Thyroid gland (tissue), 4 donors: ENCODE measurements around the gene ERGIC3. TPM values are rescaled to one million over a fixed set of nuclear protein-coding genes. Genes with fewer than 3 reads are reported as not detected.

Experiments
- DNase-seq, 2 donors: peaks; one replicate each; pipeline ENCODE4 v3.0.0-alpha.2; 2019
- H3K27ac ChIP-seq, 3 donors: fragments of 200-600 bp; sonication (generic); 1 replicate in 2 of 3; 2 replicates in 1 of 3; pipeline ENCODE4 v1.5.1; 2016 to 2019; ENCODE audit warnings: mild to moderate bottlenecking in 1 of 3, moderate library complexity in 1 of 3
- H3K27me3 ChIP-seq: fragments of 200-600 bp; sonication (generic); one replicate; pipeline ENCODE4 v1.5.1; 2019
- H3K36me3 ChIP-seq, 2 donors: fragments of 200-600 bp; sonication (generic); one replicate each; pipeline ENCODE4 v1.5.1; 2016 to 2019
- H3K4me1 ChIP-seq, 2 donors: fragments of 200-600 bp; sonication (generic); one replicate each; pipeline ENCODE4 v1.5.1; 2017 to 2019
- H3K4me3 ChIP-seq, 3 donors: fragments of 200-600 bp; sonication (generic); replicated peaks in 1 of 3; 1 replicate in 2 of 3; 2 replicates in 1 of 3; pipeline ENCODE4 v1.5.1; 2016; ENCODE audit warnings: mild to moderate bottlenecking in 1 of 3
- H3K9me3 ChIP-seq: fragments of 200-600 bp; sonication (generic); one replicate; pipeline ENCODE4 v1.5.1; 2017
- POLR2A ChIP-seq, 2 donors: fragments of 450-650 bp; IDR thresholded peaks; one replicate each; pipeline ENCODE4 v1.6.1; 2017; ENCODE audit warnings: antibody characterized with exemption in 2 of 2, mild to moderate bottlenecking in 2 of 2, moderate library complexity in 1 of 2
- WGBS, 2 donors: methylation state at CpG; one replicate each; pipeline ENCODE4 v1.1.5; 2017; 5-methylcytosine and 5-hydroxymethylcytosine counted together
- intact Hi-C: fragments of 100-400 bp; cut with DNase I; formaldehyde crosslinking; loops from one replicate; pipeline ENCODE4 v1.15.1; 2023
- total RNA-seq, 4 donors: library from RNA; depleted of rRNA; stranded (reverse); fragments of >200 nt; gene quantifications; one replicate each; pipeline ENCODE4 v1.2.3, GENCODE V29; 2016
- TF ChIP-seq, protein P1 (sequence below), 6 experiments: fragments of 200-600 bp in 3 of 6; fragments of 450-650 bp in 3 of 6; sonication (generic) in 3 of 6; IDR thresholded peaks; one replicate each; pipeline ENCODE4 v1.5.1; 2016 to 2019; ENCODE audit warnings: antibody characterized with exemption in 6 of 6, mild to moderate bottlenecking in 2 of 6, inconsistent platforms in 1 of 6, moderate library complexity in 1 of 6

The ERGIC3 gene
- total RNA-seq, 4 donors from 2014 or later: 194 to 419 (median 250) TPM

DNA sequence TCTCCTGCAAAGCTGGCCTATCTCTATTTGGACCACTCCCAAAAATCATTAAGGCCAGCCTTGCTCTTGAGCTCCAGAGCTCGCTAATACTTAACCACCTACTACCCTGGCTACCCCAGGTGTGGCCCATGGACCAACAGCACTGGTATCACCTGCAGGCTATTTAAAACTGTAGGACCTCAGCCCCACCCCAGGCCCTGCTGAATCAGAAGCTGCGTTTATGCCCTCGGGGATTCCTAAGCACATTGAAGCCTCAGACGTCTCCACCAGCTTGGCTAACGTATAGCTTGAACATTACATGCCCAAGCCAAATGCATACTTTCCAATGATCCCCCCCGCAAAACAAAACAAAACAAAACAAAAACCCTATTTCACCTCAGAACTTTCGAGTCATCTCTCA is 54.0 kb downstream of the ERGIC3 start:
- Histone ChIP-seq H3K27me3 (no peaks in the 10 kb centered on the region), H3K36me3 (no peaks in the 10 kb centered on the region), H3K27ac (no peak overlapping the region), H3K4me3 (no peak overlapping the region), H3K4me1 (peaks cover 4% of the 10 kb centered on the region in 2 donors), H3K9me3 (no peaks in the 10 kb centered on the region)
- TF ChIP-seq, protein P1, sequence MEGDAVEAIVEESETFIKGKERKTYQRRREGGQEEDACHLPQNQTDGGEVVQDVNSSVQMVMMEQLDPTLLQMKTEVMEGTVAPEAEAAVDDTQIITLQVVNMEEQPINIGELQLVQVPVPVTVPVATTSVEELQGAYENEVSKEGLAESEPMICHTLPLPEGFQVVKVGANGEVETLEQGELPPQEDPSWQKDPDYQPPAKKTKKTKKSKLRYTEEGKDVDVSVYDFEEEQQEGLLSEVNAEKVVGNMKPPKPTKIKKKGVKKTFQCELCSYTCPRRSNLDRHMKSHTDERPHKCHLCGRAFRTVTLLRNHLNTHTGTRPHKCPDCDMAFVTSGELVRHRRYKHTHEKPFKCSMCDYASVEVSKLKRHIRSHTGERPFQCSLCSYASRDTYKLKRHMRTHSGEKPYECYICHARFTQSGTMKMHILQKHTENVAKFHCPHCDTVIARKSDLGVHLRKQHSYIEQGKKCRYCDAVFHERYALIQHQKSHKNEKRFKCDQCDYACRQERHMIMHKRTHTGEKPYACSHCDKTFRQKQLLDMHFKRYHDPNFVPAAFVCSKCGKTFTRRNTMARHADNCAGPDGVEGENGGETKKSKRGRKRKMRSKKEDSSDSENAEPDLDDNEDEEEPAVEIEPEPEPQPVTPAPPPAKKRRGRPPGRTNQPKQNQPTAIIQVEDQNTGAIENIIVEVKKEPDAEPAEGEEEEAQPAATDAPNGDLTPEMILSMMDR (IDR thresholded peaks at IDR 0.05): no peak
- no peak for TF ChIP-seq POLR2A (IDR thresholded peaks at IDR 0.05)
- DNase-seq: no peak
- WGBS, 2 donors: 75 to 83% methylated on average over 7 of the region's 7 CpGs
- intact Hi-C loops: no loop called here

DNA sequence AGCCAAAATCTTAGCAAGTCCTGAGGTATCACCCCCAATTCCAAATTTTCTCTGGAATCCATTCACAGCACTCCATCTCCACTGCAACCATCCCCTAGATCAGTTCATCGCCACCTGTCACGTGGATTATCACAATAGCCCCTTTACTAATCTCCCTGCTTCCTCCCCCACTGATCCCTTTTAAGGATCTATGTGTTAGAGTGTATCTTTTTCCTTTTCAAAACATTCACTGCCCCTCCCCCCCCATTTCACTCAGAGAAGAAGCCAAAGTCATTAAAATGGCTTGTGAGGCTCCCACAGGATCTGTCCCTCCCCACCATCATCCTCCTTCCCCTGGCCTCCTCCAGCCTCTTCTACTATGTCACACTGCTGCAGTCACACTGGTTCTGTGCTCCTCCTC is 55.3 kb downstream of the ERGIC3 start:
- H3K4me3 ChIP-seq: no peak overlapping the region
- no peaks in the 10 kb centered on the region for H3K36me3 ChIP-seq
- H3K4me1 ChIP-seq: peaks cover 16 to 17% of the 10 kb centered on the region in 2 donors
- H3K27ac ChIP-seq: no peak overlapping the region
- TF ChIP-seq, protein P1 (IDR thresholded peaks at IDR 0.05): no peak
- TF ChIP-seq POLR2A (IDR thresholded peaks at IDR 0.05): no peak
- intact Hi-C loops: no loop called here
- no peaks in the 10 kb centered on the region for H3K27me3 ChIP-seq
- no peak for DNase-seq
- WGBS, 2 donors: 87 to 96% methylated on average over 2 of the region's 2 CpGs
- no peaks in the 10 kb centered on the region for H3K9me3 ChIP-seq

DNA sequence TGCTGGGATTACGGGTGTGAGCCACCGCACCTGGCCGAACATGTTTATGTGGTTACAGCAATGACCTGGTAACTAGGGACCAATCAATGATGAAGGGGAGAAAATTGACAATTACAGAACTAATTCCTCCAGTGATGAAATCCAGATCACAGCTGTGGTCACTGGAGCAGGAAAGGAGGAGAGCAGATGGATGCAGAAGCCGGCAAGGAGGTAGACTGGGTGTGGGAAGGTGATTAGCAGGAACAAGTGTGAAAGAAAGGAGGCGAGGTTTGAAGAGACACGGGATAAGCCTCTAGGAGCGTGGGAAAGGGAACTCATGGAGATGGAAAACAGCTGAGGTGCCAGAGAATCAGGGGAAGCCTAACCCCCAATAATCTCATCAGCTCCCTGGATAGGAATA is 56.6 kb downstream of the ERGIC3 start:
- Histone ChIP-seq H3K27me3 (no peaks in the 10 kb centered on the region), H3K4me3 (no peak overlapping the region), H3K4me1 (peaks cover 16 to 18% of the 10 kb centered on the region in 2 donors), H3K9me3 (no peaks in the 10 kb centered on the region), H3K27ac (no peak overlapping the region), H3K36me3 (no peaks in the 10 kb centered on the region)
- intact Hi-C loops: no loop called here
- WGBS, 2 donors: 69 to 73% methylated on average over 7 of the region's 7 CpGs
- TF ChIP-seq, protein P1 (IDR thresholded peaks at IDR 0.05): no peak
- no peak for TF ChIP-seq POLR2A (IDR thresholded peaks at IDR 0.05)
- no peak for DNase-seq

DNA sequence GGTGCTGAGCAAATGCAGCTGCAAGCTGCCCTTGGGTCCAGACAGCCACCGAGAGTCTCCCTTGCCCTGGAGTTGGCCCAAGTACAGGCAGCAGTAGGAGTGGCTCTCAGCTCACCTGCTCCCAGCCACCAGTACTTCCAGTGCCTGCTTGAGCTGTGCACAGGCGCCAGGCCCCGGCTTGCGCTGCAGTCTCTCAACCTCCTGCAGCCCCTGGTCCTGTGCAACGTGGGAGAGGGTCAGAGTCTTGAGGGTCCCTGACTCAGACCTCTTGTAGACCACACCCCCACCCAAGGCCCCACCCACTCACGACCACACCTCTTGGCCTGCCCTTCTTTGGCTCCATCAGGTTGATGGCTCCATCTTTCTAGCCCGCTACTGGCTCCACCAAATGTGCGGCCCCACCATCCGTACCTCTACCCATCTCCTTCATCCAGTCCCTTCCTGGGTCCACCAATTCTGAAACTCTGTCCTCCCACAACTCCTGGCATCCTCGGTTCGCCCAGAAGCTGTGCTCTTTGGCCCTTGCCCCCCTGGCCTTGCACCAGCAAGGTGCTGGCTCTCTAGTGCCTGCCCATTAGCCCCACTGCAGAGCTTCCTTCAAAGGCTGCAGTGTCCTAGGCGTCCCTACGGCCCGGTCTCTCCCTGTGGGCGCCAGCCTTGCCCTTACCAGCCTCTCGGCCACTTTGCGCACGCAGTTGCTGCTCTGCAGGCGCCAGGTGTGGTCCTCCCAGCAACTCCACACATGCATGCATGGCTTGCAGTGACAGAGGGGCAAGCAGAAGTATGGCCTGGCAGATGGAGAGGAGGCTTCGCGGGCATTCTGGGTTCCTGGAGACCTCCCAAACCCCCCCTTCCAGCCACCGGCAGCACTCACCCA is 57.3 kb downstream of the ERGIC3 start:
- Histone ChIP-seq H3K36me3 (no peaks in the 10 kb centered on the region), H3K4me3 (no peak overlapping the region), H3K27ac (no peak overlapping the region), H3K27me3 (no peaks in the 10 kb centered on the region), H3K4me1 (peaks cover 16 to 18% of the 10 kb centered on the region in 2 donors), H3K9me3 (no peaks in the 10 kb centered on the region)
- 69 to 78% methylated on average over 22 of the region's 22 CpGs for WGBS, 2 donors
- intact Hi-C loops: no loop called here
- DNase-seq: peak; percentile 56 to 63
- no peak for TF ChIP-seq POLR2A (IDR thresholded peaks at IDR 0.05)
- TF ChIP-seq, protein P1 (IDR thresholded peaks at IDR 0.05): no peak

DNA sequence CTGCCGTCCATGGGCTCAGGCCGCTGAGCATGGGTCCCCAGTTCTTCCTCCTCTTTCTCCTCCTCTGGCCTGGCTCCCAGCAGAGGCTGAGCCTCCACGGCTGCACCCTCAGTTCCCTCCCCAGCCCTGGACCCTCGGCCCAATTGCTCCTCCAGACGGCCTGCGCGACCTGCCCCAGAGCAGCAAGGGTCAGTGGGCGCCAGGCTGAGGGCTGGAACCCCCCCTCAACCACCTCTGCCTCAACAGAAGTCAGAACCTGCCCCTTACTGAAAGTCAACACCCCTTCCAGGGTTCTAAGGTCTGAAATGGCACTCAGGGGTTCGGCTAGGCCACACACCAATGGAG is 57.9 kb downstream of the ERGIC3 start:
- Histone ChIP-seq H3K9me3 (no peaks in the 10 kb centered on the region), H3K4me1 (peaks cover 16 to 18% of the 10 kb centered on the region in 2 donors), H3K27ac (no peak overlapping the region), H3K4me3 (no peak overlapping the region), H3K27me3 (no peaks in the 10 kb centered on the region), H3K36me3 (no peaks in the 10 kb centered on the region)
- intact Hi-C loops: no loop called here
- TF ChIP-seq, protein P1 (IDR thresholded peaks at IDR 0.05): no peak
- no peak for TF ChIP-seq POLR2A (IDR thresholded peaks at IDR 0.05)
- DNase-seq: no peak
- WGBS, 2 donors: 91 to 92% methylated on average over 8 to 9 of the region's 9 CpGs
